NK-92 treated with Interleukin-12 subunit alpha and Interleukin-12 subunit beta, amount 100 ng/mL, for 24 hours (cell line): ENCODE results near the gene TC2N.
"Not testable (repeated sequence)": the region's sequence is repeated elsewhere in the genome, so short reads cannot be mapped to it uniquely, and the experiment has no call there.

Source experiments
- DNase-seq: peaks from one replicate; lab custom pipeline; 2025; lab: John Stamatoyannopoulos, UW

TC2N gene

DNA sequence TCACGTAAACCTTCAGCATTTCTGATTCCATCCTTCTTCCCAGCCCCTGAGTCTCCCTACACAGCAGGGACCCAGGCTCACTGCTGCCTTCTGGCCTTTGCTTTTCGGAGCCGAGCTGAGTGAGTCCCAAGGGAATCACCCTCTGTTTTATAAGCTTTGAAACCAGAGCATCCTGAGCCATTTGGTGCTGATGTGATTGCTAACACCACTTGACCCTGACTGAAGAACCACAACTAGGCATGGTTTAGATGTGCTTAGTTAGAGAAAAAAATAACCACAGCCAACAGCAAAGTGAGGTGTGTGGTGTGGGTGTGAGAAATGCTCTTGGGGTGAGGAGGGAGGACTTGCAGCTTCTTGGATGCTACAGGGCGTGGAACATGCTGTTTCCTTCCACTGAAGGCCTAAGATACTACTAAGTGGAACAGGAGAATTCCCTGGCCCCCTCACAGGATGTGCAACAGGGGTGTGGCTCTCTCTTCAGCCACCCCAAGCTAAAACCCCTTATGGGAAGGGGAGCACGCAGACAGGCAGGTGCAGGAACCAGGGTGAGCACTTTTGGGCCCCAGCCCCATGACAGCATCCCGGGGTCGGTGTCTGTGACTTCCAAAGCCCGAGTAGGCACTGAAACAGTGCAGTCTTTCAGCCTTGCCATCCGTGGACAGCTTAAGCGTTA is at the start of gene TC2N:
TC2N (minus strand) TSS at position 221 of the 673 bp plus-strand sequence. CDS start 53,767 bp downstream, outside the sequence.
- DNase-seq, result peak; percentile 54

DNA sequence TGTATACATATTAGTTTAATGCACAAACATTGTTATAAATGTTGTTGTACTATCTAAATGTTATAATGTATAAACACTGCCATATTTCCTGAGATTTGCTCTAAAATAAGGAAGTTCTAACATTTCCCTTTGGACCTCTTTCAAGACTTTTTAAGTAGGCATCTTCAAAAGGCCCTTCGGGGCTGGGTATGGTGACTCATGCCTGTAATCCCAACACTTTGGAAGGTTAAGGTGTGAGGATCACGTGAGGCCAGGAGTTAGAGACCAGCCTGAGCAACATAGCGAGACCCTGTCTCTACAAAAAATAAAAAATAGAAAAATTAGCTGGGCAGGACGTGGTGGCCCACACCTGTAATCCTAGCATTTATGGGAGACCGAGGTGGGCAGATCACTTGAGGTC is 44.7 kb upstream of the TC2N start:
- no peak for DNase-seq

DNA sequence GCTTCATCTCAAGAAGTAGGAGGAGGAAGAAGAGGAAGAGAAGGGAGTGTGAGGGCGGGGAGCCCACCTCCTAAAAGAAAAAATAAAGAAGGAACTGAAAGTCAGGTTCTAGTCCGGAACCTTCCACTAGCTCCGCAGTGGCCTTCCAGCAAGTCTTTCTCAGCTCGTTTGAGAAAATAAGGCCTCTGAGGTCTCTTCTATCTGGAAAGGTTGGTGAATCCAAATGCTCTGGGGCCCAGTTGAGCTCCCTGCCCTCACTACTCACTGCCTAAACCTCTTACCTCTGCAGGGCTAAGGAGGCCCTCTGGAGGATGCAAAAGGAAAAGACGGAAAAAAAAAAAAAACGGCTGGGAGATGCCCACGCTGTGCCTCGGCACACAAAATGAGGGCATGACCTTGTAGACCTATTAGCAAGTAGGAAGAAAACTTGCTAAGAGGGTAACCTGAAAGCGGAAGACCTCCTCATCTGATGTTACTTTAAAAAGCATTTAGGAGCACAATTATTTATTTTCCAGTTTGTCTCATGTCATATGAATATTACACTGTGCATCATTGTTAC is 44.2 kb upstream of the TC2N start:
- DNase-seq, result peak; percentile 13

DNA sequence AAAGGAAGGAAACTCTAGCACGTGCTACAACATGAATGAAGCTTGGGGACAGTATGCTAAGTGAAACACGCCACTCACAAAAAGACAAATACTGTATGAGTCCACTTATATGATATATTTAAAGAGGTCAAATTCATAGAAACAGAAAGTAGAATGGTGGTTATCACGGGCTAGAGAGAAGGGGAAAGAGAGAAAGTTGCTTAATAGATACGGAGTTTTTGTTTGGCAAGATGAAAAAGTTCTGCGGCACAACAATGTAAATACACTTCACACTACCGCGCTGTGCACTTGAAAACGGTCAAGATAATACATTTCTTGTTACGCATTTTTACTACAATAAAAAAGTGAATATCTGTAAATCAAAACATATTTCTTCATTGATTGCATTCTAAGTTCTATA is 42.9 kb upstream of the TC2N start:
- no peak for DNase-seq

DNA sequence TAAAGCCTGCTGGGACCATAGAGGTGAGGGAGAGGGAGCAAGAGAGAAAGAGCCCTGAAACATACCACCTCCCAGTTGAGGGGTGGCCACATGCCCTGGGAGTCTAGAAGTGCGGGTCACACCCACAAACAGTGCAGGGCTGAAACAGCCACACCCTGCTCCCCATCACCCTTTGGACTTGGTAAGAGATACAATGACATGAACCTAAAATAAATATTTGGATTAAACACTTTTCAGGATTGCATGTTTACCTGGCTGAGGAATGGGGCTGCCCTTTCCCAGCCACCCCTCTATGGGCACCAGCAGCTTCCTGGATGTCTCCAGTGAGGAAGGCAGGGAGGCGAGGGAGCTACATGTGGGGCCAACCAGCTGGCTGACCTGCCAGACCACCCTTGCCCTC is 39.0 kb upstream of the TC2N start:
- no peak for DNase-seq

DNA sequence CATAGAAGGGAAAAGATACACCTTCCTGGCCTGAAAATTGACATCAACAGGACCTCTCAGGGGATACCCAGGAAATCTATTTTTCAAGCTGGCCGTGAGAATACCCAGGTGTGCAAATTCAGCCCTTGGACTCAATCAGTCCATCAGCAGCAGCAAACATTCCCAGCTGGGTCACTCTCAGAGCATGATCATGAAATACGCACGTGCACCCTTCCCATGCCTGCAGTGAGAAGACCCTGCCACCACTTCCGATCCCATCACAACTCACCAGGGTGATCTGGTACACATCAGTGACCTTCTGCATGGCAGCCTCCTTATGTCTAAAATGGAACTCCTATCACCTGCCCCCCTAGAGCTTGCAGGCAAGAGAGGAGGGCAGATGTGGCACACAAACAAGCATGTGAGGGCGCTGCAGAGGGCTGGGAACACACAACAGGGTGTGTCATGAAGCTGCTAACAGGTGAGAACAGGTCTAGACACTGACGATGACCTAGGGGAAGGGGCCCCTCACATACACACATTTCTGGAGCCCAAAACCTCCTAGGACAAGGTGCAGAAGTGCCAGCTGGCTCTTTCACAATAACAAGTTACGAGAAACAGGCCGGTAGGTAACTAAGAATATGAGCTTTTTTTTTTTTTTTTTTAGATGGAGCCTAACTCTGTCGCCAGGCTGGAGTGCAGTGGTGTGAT is 37.8 kb upstream of the TC2N start:
- no peak for DNase-seq

DNA sequence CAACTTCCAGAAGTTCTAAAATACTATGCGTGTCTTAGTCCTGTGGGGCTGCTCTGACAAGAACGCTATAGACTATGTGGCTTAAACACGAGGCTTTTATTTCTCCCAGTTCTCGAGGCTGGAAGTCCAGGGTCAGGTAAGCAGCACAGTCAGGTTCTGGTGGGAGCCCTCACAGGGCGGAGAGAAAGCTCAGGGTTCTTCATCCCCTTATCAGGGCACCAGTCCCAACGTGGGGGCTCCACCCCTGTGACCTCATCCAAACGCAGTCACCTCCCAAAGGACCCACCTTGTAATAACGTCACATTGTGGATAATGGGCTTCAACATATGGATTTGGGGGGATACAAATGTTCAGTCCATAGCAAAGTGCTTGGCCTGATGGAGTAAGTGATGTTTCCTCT is 37.1 kb upstream of the TC2N start:
- no peak for DNase-seq

DNA sequence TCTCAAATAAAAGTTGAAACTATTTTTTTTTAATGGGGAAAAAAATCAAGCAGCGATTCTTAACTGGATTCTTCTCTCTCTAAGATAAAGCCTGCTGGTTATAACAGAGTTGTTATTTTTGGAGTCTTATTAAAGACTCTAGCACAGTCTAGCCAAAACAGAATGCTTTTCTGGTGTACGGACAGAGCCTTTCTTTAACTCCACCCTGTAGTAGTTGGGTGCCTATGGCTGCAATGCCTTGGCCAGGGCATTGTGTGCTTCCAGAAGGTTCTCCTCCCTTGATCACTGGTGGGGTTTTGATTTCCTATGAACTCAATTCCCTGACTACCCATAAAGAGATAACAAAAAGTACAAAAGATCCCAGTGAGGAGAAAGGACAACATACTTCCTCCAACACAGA is 35.7 kb upstream of the TC2N start:
- no peak for DNase-seq

DNA sequence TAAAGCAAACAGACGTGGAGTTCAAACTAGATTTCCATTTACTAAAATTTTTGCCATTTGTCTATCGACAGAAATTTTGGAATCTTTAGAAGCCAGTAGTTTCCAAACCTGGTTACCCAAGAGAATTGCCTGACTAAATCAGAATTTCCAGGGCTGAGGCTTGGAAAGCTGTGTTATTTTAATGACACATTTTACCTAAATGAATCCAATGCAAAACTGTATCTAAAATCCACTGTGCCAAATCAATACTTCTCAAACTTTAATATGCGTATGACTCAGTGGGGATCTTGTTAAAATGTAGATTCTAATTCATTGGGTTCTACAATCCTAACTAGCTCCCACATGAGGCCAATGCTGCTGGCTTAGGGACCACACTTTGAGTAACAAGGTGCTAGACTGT is 35.0 kb upstream of the TC2N start:
- no peak for DNase-seq

DNA sequence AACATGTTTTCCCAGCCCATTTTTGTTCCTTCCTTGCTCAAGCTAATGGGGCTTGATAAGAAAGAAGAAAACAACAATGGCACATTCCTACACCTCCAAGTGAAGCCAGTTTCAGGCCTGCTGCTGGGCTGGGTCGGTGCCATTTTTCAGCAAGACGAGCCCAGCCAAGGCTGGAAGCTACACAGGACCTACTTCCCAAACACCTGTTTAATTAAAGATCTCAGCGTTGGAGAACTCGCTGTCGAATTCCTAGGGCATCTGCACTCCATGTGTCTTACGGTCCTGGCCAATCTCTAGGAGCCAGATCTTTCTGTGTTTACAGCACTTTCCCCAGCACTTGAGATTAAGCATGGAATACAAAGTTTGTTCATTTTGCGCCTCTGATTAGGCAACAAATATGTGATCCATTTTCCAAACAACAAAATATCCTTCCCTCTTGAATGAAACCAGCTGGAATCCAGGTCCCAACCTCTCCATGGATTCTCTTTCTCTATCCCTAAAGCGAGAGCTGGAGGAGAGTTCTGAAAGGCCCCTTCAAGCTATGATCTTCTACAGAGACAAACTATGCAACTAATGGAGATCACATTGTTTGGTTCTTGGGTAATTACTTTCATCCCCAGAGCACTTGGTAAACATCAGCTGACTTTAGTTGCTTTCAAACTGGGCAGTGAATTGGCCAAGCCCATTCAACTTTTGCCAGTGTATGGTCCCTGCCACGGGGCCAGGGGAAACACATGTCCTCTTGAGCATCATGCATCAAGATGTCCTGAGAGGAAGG is 34.3 kb upstream of the TC2N start:
- no peak for DNase-seq

DNA sequence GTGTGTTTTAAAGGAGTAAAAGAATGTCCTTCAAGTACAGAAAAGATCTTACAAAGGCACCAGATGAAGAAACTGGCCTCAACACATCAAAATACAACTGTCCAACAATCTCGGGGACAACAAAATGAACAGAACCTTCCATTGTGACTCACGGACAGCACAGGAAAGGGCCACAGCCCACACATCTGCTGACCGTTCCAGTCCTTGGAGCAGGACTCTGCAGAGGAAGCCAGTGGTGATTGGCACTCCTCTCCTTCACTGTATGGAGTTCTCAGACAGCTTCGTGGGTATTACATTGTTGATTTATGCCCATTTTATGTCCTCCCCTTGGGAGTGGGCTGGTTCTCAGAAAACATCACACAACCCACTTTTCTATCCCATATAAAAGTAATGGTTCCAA is 32.5 kb upstream of the TC2N start:
- no peak for DNase-seq

DNA sequence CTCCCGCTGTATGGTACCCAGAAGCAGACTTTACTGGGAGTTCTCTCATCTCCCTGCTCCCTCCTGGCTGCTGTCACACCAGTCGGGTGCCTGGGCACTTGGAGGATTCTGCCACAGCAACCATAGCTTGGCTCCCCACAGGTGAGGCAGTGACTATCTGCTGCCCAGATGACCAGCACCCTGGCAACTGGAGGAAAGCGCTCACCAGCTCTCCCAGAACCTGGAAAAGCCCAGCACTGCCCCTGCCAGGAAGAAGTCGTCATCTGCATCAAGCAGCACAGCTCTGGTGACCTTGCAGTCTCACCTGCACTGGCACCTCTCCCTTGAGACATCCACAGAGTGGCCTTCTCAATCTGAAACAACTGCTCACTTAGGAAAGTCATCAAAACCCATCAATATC is 31.9 kb upstream of the TC2N start:
- DNase-seq, result no peak

DNA sequence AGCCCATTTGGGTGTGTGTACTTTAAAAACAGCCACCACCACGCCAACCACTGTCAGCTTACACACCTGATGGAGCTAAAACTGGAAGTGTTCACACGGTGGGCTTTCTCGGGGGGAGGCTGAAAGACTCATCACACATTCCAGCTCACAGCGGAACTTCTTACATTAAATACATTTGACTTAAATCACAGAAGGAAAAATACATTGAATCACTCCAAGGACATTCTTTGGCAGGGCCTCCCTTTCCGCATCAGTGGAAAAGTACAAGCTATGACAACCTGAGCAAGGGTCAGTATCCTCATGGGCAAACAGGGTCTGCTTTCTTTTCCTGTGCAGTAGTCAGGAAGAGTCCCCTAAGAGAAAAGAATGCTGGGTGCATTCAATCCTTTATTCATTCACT is 31.0 kb upstream of the TC2N start:
- no peak for DNase-seq

DNA sequence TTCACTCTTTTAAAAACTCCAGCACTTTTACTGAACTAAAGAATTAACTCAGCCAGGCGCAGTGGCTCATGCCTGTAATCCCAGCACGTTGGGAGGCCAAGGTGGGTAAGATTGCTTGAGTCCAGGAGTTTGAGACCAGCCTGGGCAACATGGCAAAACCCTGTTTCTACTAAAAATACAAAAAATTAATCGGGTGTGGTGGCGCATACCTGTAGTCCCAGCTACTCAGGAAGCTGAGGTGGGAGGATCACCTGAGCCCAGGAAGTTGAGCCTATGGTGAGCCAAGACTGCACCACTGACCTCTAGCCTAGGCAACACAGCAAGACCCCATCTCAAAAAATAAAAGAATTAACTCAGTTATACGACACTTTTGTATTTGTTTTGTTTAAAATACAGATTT is 30.4 kb upstream of the TC2N start:
- not testable (repeated sequence) for DNase-seq

DNA sequence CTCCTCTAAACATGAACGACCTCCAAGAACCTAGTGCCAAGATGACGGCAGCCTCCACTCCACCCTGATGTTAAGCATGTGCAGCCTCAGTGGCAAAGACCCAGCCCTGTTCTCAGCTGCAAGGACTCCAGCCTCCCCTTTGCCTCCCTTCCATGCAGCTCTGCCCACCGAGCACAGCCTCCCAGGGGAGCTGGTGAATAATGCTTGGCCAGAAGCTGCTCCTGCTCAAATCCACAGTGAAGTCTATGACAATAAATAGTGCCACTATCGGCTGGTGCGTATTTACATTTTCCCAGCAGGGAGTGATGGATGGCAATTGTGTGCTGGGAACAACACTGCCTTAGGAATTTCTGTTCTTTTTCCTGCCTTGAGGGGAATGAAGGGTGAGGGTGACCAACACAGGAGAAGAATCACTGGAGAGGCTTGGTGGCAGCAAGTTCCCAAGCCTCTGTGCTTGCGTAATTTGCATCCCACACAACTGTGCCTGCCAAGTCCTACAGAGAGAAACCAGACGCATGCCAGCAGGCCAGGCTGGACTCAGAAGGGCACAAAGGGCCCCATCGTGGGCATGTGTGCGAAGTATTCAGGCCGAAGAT is 29.9 kb upstream of the TC2N start:
- DNase-seq, result no peak

DNA sequence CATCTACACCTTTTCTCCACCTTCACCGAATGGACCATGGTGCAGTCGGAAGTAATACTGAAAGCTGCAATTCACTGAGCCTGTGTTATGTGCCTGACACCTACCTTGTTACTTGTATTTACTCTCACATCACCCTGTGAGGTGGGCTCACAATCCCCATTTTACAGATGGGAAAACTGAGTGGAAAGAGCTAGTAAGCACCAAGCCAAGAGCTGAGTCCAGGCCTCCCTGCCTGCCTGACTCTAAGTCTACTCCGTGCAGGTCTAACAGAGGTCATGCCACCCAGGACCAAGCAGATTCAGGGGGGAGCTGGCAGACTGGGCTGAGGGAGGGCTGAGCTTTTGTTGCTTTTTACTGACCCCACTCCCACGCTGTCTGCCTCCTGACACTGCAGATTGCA is 29.1 kb upstream of the TC2N start:
- no peak for DNase-seq

DNA sequence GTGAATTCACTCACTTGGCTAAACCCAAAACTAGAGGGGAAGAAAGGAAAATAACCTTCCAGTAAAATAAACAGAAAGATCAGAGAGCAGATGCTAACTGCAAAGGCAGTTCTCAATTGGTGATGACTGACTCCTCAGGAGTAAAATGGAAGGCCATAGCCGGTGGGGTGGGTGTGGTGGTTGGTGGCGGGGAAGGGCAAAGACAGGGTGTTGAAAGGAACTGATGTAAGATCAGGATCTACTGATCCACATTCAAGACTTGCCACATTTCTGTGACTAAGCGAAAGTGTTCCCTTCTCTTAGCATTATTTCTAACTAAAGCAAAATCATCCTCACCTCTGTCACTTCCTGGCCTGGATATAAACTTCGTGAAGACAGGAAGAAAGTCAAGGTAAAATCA is 26.3 kb upstream of the TC2N start:
- no peak for DNase-seq

DNA sequence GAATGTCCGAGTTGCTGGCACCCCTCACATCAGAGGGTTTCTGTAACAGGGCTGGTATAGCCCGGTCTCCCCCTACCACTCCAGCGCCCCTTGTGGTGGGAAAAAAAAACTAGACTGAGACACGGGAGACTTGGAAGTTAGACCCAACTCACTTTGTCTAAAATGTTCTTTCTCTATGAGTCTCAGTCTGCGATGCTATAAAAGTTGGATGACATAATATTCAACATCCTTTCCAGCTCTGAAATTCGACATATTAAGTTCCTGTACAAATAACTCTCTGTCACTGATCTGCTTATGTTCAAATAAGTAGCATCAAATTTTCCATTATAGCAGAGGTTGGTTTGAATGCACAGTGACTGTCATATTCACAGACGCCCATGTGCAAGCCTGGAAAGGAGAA is 25.7 kb upstream of the TC2N start:
- no peak for DNase-seq

DNA sequence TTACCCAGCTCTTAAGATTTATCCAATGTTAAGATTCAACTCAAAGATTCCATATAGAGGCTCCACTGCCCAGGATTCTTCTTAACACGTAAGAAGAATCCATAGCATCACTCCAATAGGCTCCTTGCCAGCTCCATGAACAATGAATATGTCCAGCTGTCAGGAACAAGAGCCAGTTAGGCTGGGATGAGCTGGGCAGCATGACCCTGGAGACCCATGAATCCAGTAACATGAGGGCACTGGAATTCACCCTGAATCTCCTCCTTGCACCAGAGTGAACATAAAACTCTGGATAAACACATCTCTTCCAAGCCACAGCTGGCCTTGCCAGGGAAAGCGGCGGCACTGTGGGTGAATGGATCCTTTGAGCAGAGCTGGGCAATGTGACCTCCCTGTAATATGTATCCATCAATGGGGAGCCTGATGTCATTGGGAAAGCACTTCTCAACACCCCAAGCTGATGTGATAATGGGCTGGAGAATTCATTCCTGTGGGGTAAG is 24.4 kb upstream of the TC2N start:
- no peak for DNase-seq

DNA sequence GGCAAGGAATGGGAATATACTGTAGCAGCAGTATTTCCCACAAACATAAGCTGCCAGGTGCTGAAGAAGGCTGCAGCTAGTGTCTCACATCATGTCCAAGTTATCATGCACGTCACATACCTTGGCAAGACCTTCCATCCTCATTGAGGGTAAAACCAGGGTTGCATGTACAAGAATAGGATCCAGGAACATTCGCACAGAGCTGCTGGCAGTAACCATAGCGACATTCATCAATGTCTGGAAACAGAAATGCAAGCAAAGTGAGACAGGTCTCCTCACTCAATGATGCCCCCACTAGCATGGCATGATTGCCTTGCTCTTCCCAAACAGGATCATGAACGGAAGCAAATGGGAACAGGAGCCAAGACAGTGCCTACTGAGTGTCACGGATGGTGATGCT is 23.8 kb upstream of the TC2N start:
- no peak for DNase-seq

DNA sequence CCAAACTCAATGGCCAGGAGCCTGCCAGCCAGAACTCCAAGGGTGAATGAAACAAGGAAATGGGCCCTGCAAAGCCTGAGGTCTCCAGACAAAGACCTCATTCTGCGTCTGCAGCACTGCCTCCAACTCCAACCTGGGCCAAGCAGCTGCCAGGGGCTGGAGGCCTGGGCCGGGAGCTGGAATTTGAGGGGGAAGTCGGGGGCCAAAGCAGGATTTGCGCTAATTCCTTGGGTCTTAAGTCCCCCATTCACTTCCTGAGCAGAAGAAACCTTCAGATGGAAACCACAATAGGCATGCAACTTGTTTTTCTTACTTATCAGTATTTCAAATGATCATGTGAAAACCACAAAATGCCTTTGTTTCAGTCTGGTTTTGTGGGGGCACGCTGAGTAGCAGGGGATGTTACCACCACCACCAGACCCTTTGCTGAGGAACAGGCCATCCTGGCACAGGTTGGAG is 23.0 kb upstream of the TC2N start:
- DNase-seq, result no peak
